KBM-7 (cell line): Measurements from ENCODE around the gene TLCD1.

Experiments
- DNase-seq: peaks from one replicate; pipeline ENCODE4 v3.0.0-alpha.2; 2015
- in situ Hi-C: fragments of 300-500 bp; cut with MboI; formaldehyde crosslinking; loops from 2 replicates; pipeline ENCODE4 v1.14.3; 2020; ENCODE audit warnings: low sequenced_read_pairs, low pct_unique_long_range_greater_than_20kb, mixed read lengths

TLCD1 gene

GRCh38 chr17:28747801-28748750 lies 22.0 kb upstream of the TLCD1 start:
- in situ Hi-C loops = loop anchor here (25.0 kb wide), 1 partner anchor 364 kb away; no protein-coding TSS in a partner anchor
- no peak for DNase-seq

GRCh38 chr17:28747051-28747691 lies 21.1 kb upstream of the TLCD1 start:
- in situ Hi-C loops = loop anchor here (25.0 kb wide), 1 partner anchor 365 kb away; no protein-coding TSS in a partner anchor
- no peak for DNase-seq

GRCh38 chr17:28746611-28747050 lies 20.6 kb upstream of the TLCD1 start:
- in situ Hi-C loops = loop anchor here (25.0 kb wide), 1 partner anchor 366 kb away; no protein-coding TSS in a partner anchor
- DNase-seq = no peak

GRCh38 chr17:28745786-28746411 lies 19.9 kb upstream of the TLCD1 start:
- DNase-seq = no peak
- in situ Hi-C loops = loop anchor here (25.0 kb wide), 1 partner anchor 366 kb away; no protein-coding TSS in a partner anchor

- in situ Hi-C loops = loop anchor here (25.0 kb wide), 1 partner anchor 367 kb away; no protein-coding TSS in a partner anchor
- DNase-seq = peak; percentile 58
These were observed 19.1 kb upstream of the TLCD1 start for GRCh38 chr17:28744972-28745785.

GRCh38 chr17:28744104-28744971 lies 18.3 kb upstream of the TLCD1 start:
- peak; percentile 52 for DNase-seq
- in situ Hi-C loops = loop anchor here (25.0 kb wide), 1 partner anchor 368 kb away; no protein-coding TSS in a partner anchor

GRCh38 chr17:28743243-28744103 lies 17.4 kb upstream of the TLCD1 start, which contains the start of gene TRAF4:
TSS of gene TRAF4 (plus strand) at chr17:28744011. CDS start at chr17:28744113, 102 bp downstream.
- peak; percentile 90 for DNase-seq
- in situ Hi-C loops = loop anchor here (25.0 kb wide), 1 partner anchor 369 kb away; no protein-coding TSS in a partner anchor

GRCh38 chr17:28741358-28742349 lies 15.6 kb upstream of the TLCD1 start:
- DNase-seq = peak; percentile 96
- in situ Hi-C loops = loop anchor here (25.0 kb wide), 1 partner anchor 371 kb away; no protein-coding TSS in a partner anchor

- in situ Hi-C loops = loop anchor here (25.0 kb wide), 1 partner anchor 372 kb away; no protein-coding TSS in a partner anchor
- DNase-seq = no peak
These were observed 14.6 kb upstream of the TLCD1 start for GRCh38 chr17:28740406-28741357.

- in situ Hi-C loops = loop anchor here (25.0 kb wide), 1 partner anchor 373 kb away; no protein-coding TSS in a partner anchor
- DNase-seq = no peak
These were observed 12.8 kb upstream of the TLCD1 start for GRCh38 chr17:28738680-28739384.

- in situ Hi-C loops = loop anchor here (25.0 kb wide), 1 partner anchor 374 kb away; no protein-coding TSS in a partner anchor
- DNase-seq = peak; percentile 43
These were observed 12.0 kb upstream of the TLCD1 start for GRCh38 chr17:28737770-28738679.

- in situ Hi-C loops = loop anchor here (25.0 kb wide), 1 partner anchor 375 kb away; no protein-coding TSS in a partner anchor
- no peak for DNase-seq
These were observed 11.3 kb upstream of the TLCD1 start for GRCh38 chr17:28737316-28737715.
